NCI-H128 (cell line): ENCODE results near the gene RNF103.

Experiments
- DNase-seq: peaks from one replicate; lab custom pipeline; 2025; ENCODE audit not compliant: unreplicated experiment; lab: John Stamatoyannopoulos, UW

RNF103 gene

GRCh38 chr2:86577817-86578456 lies 45.7 kb downstream of the RNF103 start:
- no peak for DNase-seq

- no peak for DNase-seq
Observed at GRCh38 chr2:86570059-86570458, 53.6 kb downstream of the RNF103 start.

- DNase-seq, result no peak
Observed at GRCh38 chr2:86566821-86567190, 56.9 kb downstream of the RNF103 start.

- no peak for DNase-seq
Observed at GRCh38 chr2:86566158-86566820, 57.4 kb downstream of the RNF103 start.

- no peak for DNase-seq
Observed at GRCh38 chr2:86563650-86564061, 60.0 kb downstream of the RNF103 start.

GRCh38 chr2:86562922-86563649 lies 60.6 kb downstream of the RNF103 start, which contains the start of gene CHMP3:
TSS of gene CHMP3 (minus strand) at chr2:86563443. CDS start at chr2:86563348, 95 bp downstream.
- peak; percentile 90 for DNase-seq

GRCh38 chr2:86562485-86562921 lies 61.2 kb downstream of the RNF103 start:
- no peak for DNase-seq

- DNase-seq, result no peak
Observed at GRCh38 chr2:86557836-86558235, 65.8 kb downstream of the RNF103 start.

GRCh38 chr2:86556508-86556907 lies 67.2 kb downstream of the RNF103 start:
- no peak for DNase-seq
